Measurements from ENCODE around the gene SMAD3.

The SMAD3 gene

DNA sequence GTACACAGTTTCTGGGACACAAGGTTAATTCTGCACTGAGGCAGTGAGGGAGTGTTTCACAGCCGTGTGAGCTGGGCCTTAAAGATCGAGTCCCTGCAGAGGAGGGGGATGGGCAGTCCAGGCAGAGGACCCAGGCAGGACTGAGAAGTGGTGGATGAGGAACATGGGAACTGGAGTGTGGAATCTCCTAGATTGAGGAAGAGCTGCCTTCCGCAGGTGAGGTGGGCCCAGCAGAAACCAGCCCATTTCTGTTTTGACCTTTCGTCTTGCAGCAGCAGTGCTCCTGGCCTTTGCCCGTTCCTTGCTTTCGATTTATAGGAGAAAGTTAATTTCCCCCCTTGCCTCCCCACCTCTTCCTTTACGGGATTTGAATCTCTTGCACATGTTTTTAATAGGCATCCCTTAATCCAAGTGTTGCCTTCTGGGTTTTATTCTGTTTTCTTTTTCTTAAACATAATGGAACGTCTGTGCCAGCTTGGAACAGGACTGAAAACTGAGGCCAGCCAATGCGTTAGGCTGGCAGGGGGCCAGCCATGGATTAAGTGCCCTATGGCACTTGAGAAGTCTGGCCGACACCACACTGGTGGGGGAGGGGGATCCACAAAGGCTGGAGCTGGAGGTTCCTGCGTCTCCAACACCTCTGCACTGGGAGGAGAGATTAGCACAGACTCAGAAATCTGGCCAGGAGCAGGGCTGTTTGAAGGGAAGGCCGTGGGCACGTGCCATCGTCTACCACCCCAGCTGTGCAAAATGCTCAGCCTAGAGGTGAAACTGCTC is 111.0 kb downstream of the SMAD3 start:
- H3K4me3 ChIP-seq (ENCODE audit: low read length): no peak overlapping the region
- no peak for DNase-seq (ENCODE audit: low read depth)
- TF ChIP-seq, protein P1, sequence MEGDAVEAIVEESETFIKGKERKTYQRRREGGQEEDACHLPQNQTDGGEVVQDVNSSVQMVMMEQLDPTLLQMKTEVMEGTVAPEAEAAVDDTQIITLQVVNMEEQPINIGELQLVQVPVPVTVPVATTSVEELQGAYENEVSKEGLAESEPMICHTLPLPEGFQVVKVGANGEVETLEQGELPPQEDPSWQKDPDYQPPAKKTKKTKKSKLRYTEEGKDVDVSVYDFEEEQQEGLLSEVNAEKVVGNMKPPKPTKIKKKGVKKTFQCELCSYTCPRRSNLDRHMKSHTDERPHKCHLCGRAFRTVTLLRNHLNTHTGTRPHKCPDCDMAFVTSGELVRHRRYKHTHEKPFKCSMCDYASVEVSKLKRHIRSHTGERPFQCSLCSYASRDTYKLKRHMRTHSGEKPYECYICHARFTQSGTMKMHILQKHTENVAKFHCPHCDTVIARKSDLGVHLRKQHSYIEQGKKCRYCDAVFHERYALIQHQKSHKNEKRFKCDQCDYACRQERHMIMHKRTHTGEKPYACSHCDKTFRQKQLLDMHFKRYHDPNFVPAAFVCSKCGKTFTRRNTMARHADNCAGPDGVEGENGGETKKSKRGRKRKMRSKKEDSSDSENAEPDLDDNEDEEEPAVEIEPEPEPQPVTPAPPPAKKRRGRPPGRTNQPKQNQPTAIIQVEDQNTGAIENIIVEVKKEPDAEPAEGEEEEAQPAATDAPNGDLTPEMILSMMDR (conservative IDR thresholded peaks at IDR 0.05; ENCODE audit: low read length): no peak

DNA sequence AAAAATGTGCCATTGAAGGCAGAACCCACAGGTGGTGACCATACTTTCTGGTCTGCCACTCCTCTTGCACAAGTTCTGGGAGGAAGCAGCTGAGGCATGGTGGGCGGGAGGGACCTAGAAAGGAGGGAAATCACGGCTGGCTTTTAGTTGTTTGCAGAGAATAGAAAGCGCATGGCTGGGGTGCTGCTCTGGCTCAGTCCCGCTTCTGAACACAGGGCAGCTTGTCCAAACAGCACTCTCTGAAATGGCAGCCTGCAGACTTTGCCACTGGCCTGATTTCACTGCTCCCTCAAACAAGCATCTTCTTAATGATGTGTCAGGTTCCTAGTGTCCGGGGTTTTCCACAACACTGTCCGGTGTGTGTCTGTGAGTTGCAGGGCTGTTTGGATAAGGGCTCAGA is 112.3 kb downstream of the SMAD3 start:
- TF ChIP-seq, protein P1 (conservative IDR thresholded peaks at IDR 0.05; ENCODE audit: low read length): no peak
- H3K4me3 ChIP-seq (ENCODE audit: low read length): no peak overlapping the region
- peak; percentile 74 for DNase-seq (ENCODE audit: low read depth)

DNA sequence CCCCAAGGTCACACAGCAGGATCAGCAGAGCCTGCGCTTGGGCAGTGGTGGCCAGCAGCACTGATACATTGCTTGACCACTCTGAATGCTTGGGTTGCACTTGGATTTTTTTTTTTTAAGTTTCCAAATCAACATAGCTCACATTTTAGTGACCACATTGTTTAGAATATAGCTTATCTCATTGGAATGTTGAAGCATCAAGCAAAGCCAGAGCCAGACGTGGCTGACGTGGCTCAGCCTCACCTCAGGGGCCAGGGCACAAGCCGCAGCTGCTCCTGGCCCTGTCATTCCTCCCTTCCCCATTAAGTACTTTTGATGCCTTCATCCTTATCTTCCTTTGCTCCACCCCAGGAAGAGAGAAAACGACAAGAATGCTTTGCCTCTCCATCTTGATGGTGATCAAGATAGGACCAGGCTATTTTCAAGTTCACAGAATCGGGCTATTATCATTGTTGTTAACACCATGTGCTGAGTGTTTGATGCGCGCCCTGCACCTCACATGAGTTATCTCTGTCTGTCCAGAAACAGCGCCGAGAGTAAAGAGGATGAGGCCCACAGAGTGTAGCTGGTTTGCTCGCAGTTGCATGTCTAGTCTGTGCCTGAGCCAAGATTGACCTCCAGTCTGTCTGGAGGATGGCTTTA is 113.3 kb downstream of the SMAD3 start:
- peak; percentile 97 for DNase-seq (ENCODE audit: low read depth)
- TF ChIP-seq, protein P1 (conservative IDR thresholded peaks at IDR 0.05; ENCODE audit: low read length): no peak
- no peak overlapping the region for H3K4me3 ChIP-seq (ENCODE audit: low read length)

DNA sequence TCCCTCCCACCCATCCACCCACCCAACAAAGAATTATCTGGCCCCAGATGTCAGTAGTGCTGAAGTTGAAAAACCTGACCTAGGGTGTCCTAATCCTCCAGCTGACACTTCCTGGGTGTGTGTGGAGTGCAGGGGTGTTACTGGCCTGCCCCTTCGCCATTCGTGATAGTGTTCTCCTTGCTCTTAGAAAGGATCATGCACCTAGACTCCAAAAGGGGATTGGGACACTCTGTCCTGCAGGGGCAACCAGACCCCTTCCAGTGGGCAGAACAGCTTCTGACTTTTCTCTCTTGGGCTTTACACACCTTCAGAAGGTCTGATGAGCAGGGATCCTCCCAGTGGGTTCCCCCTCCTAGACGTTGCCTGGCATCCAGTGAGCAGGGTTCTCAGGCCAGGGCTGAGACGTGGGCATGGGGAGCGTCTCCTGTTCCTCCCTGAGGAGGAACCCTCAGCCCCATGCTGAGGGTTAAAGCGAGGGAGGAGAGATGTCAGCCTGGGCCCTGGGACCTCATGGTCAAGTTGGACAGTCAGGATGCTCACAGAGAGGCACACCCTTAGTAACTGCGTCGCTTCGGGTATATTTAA is 114.1 kb downstream of the SMAD3 start:
- DNase-seq (ENCODE audit: low read depth): no peak
- TF ChIP-seq, protein P1 (conservative IDR thresholded peaks at IDR 0.05; ENCODE audit: low read length): no peak
- no peak overlapping the region for H3K4me3 ChIP-seq (ENCODE audit: low read length)

DNA sequence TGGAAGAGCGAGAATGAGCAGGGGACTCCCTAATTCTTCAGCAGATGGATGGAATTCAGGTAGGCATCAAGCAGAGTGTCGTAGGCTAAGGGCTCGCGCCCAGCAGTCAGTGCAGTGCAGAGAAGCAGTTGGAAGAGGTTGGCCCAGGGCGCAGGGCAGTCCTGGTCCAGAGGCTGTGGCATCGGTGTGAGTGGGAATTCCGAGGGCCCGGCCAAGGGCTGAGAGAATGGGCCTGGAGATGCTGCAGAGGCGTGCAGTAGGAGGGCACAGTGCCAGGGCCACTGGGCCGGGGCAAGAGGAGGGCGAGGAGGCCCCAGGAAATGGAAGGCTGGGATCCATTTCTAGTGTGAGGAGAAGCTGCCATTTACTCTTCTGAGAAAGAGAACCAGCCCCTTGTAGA is 114.6 kb downstream of the SMAD3 start:
- H3K4me3 ChIP-seq (ENCODE audit: low read length): no peak overlapping the region
- no peak for DNase-seq (ENCODE audit: low read depth)
- TF ChIP-seq, protein P1 (conservative IDR thresholded peaks at IDR 0.05; ENCODE audit: low read length): no peak

DNA sequence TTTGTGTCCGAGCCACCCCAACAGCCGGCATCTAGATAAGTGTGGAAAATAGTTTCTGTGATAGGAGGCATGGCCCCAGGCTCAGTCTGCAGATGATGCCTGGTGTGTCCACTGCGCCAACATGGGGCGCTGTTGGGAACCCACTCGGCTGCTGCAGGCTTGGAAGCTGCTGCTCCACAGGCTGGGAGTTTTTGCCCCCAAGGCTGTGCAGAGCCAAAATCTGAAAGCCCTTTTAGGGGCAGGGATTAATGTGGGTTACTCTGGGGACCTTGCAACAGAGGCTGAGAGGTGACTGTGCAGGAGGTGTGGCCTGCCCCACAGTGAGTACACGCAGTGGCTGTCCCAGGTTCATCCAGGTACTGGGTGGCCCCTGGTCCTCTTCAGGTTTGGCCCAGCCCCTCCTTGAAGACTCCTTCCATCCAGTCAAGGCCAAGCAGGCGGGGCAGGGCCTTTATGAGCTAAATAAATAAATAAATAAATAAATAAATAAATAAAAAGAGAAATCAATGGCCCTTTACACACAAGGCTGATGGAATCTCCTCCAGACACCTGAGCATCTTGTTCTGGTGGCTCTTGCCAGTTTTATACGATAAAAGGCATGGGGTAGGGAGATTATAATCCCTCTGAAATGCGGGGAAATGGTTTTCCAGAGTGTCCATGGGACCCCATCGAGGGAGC is 115.3 kb downstream of the SMAD3 start:
- no peak for DNase-seq (ENCODE audit: low read depth)
- H3K4me3 ChIP-seq (ENCODE audit: low read length): no peak overlapping the region
- TF ChIP-seq, protein P1 (conservative IDR thresholded peaks at IDR 0.05; ENCODE audit: low read length): no peak
